GM12874 (cell line): ENCODE data around the gene THADA.

ENCODE experiments used
- CTCF ChIP-seq: IDR thresholded peaks from 2 replicates; pipeline ENCODE4 v1.5.1; 2011; ENCODE audit warnings: low read depth, mild to moderate bottlenecking, control low read depth, low read length, moderate library complexity; ENCODE audit not compliant: insufficient read depth

Gene THADA

GRCh38 chr2:43210467-43211303, 385.2 kb downstream of the THADA start:
- TF ChIP-seq CTCF, result no peak

- TF ChIP-seq CTCF, result no peak
These were observed 385.7 kb downstream of the THADA start for GRCh38 chr2:43210125-43210466.

GRCh38 chr2:43209204-43209717, 386.6 kb downstream of the THADA start:
- TF ChIP-seq CTCF, result no peak

- TF ChIP-seq CTCF, result 0 out of 2 replicates have a peak, but pooled peaks have one; percentile 7
These were observed 388.1 kb downstream of the THADA start for GRCh38 chr2:43207553-43208300.

GRCh38 chr2:43206602-43207001, 389.2 kb downstream of the THADA start:
- TF ChIP-seq CTCF, result no peak

- no peak for TF ChIP-seq CTCF
These were observed 392.5 kb downstream of the THADA start for GRCh38 chr2:43203373-43203772.

- TF ChIP-seq CTCF, result no peak
These were observed 393.5 kb downstream of the THADA start for GRCh38 chr2:43202289-43202688.
